HG02870 (cell line): ENCODE measurements around the gene KRT86.

Experiments
- ATAC-seq: cut with Tn5 transposase; IDR thresholded peaks from one replicate; pipeline ENCODE4 v1.9.1; 2021; ENCODE audit warnings: mild to moderate bottlenecking, moderate library complexity; ENCODE audit not compliant: unreplicated experiment

The KRT86 gene

DNA sequence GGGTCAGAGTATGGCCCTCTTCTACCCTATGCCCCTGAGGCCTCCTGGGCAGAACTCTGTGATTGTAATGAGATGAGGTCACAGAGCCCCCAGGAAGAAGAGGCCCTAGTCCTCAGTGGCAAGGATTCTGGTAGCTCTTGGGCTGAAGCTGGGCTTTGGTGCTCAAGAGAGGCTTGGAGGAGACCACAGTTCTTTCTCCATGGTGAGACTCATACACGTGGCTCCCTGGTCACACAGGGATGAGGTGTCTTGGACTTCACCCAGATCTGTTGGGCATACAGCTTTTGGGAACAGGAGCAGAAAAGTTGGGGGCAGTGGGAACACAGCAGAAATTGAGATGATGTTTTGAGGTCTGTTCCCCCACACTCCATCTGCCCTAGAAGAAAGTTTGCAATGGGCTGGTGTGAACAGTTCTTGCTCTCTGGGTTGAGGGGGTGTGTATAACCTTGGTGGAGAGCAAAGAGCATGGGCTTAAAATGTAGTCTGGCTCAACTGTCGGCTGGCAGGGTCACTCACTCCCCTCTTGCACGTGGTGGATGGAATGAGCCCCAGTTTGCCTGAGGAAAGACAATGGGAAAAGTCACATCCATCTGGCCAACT, at the start of gene KRT86:
Gene KRT86, plus strand, starts transcription at position 125 of the 600 bp plus-strand sequence. CDS start 27,272 bp downstream, outside the sequence.
- ATAC-seq: no peak

- ATAC-seq: no peak
Observed at GRCh38 chr12:52225752-52226151, 48.7 kb upstream of the KRT86 start.

DNA sequence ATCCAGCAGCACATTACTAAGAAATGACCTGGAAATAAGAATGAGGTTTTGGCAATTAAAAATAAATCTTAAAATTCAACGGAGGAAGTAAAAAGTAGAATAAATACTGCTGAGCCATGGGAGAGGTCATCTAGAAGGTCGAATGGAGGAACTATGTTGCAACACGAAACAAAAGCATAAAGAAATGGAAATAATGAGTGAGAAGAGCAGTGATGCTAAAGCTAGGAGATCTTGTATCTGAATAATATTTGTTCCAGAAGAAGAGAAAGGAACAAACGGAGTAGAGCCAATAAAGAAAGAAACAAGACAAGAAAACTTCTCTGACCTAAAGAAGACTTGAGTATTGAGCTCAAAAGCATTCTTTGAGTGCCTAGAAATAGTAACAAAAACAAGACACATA, 48.0 kb upstream of the KRT86 start:
- ATAC-seq: no peak

GRCh38 chr12:52227606-52228166, 46.8 kb upstream of the KRT86 start:
- ATAC-seq: no peak

DNA sequence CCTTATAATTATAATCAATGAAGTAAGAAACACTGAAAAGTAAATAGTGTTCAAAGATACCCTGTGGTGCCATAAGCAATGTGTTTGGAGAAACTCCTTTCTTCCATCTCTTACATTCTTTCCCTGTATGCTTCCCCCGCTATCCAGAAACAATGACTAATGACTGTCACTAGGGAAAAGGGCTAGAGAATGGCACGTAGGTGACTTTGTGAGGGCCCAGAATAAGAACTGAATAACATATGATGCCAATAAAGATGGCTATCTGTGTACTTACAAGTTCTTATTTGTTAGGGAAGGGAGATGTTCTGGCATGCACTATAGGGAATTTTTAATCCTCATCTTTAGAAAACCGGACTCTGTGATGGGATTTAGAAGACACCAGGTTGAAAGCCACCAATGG, 46.1 kb upstream of the KRT86 start:
- ATAC-seq: no peak

- no peak for ATAC-seq
Observed at GRCh38 chr12:52228931-52229330, 45.5 kb upstream of the KRT86 start.

- no peak for ATAC-seq
Observed at GRCh38 chr12:52229836-52230343, 44.6 kb upstream of the KRT86 start.

GRCh38 chr12:52230364-52231281, 43.8 kb upstream of the KRT86 start:
- ATAC-seq: no peak

DNA sequence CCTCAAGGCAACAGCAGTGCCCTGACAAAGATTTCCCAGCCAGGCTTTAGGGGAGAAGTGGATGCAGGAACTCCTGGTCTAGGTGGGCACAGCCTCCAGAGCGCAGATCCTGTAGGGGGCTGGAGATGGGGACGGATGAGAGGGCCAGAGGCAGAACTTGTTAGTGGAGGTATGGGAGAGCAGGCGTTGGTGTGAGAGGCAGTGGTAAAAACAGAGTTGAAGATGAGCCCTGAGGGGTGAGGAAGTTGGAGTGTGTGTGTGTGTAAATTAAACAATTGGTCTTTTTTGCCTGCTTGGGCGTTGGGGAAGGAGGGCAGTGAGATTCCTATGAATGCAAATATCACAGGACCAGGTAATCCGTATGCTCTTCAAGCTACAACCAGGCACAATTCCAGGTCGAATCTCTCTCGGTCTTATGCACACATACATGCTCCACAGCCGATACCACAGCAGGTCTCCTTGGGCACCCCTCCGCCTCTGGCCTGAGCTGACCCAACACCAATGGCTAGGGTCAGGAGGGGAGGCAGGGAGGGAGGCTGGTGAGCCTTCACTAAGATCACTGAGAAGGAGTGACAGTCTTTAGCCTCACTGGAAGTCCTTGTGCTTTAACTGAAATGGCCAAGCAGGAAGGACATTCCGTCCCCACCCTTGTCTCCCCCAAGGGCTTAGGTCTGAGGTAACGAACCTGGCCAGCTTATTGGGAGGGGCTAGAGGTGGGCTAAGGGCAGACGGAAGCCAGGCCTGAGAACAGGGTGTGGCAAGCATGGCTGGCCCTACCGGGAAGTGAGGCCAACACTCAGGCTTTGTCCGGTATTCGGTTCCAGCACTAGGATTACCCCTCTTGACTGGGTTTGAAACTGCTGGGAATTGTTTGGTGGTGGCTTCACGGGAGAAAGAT, 42.9 kb upstream of the KRT86 start:
- no peak for ATAC-seq

- no peak for ATAC-seq
Observed at GRCh38 chr12:52232203-52232673, 42.2 kb upstream of the KRT86 start.

DNA sequence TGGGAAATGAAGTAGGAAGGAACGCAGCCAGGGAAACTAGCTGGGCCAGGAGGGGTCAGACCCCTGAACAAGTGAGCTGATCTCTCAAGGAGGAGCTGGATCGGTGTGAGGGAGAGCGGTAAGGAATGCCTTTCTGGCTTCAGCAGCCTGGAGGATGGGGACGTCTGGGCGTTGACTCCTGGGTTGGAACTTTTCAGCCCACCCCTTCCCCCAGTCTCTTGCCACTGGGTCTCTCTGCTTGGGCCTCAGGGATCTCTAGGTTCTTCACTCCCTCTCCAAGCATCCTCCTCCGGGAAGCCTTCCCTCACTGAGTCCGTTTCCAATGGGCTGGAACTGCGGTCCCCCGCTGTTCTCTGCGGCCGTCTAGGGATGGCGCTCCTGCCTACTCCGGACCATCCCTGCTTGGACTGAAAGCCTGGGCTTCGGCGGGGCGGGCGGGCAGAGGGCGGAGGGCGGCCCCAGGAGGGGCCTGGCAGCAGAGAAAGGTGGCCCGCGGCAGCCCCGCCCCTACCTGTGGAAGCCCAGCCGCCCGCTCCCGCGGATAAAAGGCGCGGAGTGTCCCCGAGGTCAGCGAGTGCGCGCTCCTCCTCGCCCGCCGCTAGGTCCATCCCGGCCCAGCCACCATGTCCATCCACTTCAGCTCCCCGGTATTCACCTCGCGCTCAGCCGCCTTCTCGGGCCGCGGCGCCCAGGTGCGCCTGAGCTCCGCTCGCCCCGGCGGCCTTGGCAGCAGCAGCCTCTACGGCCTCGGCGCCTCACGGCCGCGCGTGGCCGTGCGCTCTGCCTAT, 41.6 kb upstream of the KRT86 start, which contains the start of gene KRT7:
Gene KRT7, plus strand, starts transcription at position 570 of the 788 bp plus-strand sequence. Its CDS starts 54 bp downstream, at position 624.
- ATAC-seq: no peak

GRCh38 chr12:52233462-52234207, 40.8 kb upstream of the KRT86 start:
- no peak for ATAC-seq

DNA sequence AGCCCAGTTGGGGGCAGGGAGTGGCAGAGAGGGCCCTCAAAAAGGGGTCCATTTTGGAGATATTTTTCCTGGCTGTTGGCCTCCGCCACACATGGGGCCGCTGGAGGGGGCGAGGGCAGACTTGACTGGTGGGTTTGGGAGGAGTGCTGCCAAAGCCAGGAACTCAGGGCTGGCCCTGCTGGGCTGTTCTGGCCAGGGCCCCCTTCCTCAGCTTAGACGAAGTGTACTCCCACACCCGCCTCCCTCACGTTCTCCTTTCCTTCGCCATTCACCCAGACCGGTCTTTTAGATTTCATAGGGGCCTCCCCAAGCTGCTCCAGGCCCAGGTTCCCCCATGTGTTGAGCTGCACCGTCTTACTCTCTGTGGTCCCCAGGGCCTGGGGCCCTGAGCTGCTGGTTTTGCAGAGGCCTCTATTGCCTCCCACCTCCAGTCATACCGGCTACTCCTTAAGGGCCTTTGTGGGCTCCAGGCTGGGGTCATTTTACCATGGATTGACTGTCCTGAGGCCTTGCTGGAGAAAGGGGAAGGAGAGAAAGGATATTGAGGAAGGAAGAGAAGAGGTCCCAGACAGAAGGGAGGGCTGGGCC, 40.1 kb upstream of the KRT86 start:
- no peak for ATAC-seq

DNA sequence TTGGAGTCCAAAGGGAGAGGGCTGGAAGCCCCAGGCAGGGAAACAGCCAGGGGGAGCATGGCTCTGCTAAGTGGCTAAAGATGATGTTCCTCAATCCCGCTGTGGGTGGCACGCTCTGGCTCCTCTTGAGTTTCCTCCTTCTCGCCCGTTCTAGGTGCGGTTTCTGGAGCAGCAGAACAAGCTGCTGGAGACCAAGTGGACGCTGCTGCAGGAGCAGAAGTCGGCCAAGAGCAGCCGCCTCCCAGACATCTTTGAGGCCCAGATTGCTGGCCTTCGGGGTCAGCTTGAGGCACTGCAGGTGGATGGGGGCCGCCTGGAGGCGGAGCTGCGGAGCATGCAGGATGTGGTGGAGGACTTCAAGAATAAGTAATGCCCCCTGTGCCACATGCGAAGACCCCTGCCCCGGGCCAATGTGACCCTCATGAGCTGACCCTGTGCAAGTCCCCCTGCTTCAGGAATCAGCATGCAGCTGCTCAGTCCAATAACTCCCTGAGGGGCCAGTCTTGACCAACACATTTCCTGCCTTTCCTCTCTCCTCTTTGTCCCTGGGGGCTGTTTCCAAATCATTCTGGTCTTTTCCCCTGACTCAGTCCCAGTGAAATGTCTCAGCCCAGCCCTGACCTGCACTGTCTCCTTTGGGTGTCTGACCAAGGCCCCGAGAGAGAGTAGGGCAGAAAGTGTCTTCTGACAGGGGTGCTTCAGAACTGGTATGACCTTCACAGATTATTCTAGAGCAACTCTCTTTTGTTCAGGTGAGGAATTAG, 39.3 kb upstream of the KRT86 start:
- ATAC-seq: no peak

DNA sequence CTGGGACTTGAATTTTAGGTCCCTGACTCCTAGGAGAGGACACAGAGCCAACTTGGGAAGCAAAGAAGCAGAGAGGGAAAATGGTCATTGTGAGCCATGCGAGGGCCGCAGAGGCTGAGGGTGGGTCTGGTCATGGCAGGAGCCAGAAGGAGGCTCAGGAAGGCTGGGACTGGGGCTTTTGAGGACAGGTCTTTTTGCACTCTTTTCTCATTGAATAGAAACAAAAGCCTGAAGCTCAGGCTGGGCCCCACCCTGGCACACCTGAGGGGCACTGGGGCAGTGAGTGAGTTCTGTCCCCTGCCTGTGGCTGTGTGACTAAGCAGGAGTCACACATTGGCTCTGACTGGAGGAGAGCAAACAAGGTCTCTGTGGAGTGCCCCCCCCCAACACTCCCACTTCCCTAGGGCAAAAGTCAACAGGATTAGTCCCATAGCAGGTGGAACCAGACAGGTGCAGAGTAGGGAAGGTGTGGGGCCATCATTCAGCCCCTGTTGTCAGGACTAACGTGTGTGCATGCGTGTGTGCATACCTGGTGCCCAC, 38.6 kb upstream of the KRT86 start:
- no peak for ATAC-seq

GRCh38 chr12:52236386-52237050, 37.9 kb upstream of the KRT86 start:
- no peak for ATAC-seq

GRCh38 chr12:52238207-52238840, 36.1 kb upstream of the KRT86 start:
- ATAC-seq: no peak
